Endodermal cell (in vitro differentiated cells): ENCODE measurements around the gene PARVB. TPM values are rescaled to one million over a fixed set of nuclear protein-coding genes. Genes with fewer than 3 reads are reported as not detected.

Source experiments
- DNase-seq: peaks from one replicate; pipeline ENCODE4 v3.0.0-alpha.2; 2017
- H3K27ac ChIP-seq: 2 replicates; pipeline ENCODE4 v1.5.1; 2013; ENCODE audit warnings: mild to moderate bottlenecking, low read depth, low read length, moderate library complexity
- H3K27me3 ChIP-seq: 2 replicates; pipeline ENCODE4 v1.6.1; 2013; ENCODE audit warnings: mild to moderate bottlenecking, low read length, moderate library complexity; ENCODE audit not compliant: insufficient read depth, control insufficient read depth, poor library complexity, severe bottlenecking
- H3K36me3 ChIP-seq: 2 replicates; pipeline ENCODE4 v1.7.0; 2013; ENCODE audit warnings: mild to moderate bottlenecking, low read length, moderate library complexity; ENCODE audit not compliant: control insufficient read depth, insufficient read depth
- H3K4me1 ChIP-seq: one replicate; pipeline ENCODE4 v1.7.0; 2013; ENCODE audit warnings: low read length; ENCODE audit not compliant: control insufficient read depth, insufficient read depth
- H3K4me3 ChIP-seq: 2 replicates; pipeline ENCODE4 v1.5.1; 2013; ENCODE audit warnings: mild to moderate bottlenecking, low read length, moderate library complexity
- H3K9ac ChIP-seq: 2 replicates; pipeline ENCODE4 v1.6.1; 2013; ENCODE audit warnings: mild to moderate bottlenecking, low read length, moderate library complexity; ENCODE audit not compliant: poor library complexity, severe bottlenecking; ENCODE audit errors: extremely low read depth
- H3K9me3 ChIP-seq: 2 replicates; pipeline ENCODE4 v1.6.1; 2013; ENCODE audit warnings: mild to moderate bottlenecking, low read length, moderate library complexity; ENCODE audit not compliant: control insufficient read depth
- H3K27ac Mint-ChIP-seq: 2 replicates; pipeline ENCODE4 v1.8.0; 2020; ENCODE audit warnings: mixed read lengths
- H3K27me3 Mint-ChIP-seq: 2 replicates; pipeline ENCODE4 v1.8.0; 2021; ENCODE audit warnings: mild to moderate bottlenecking, mixed read lengths; ENCODE audit not compliant: insufficient read depth
- H3K36me3 Mint-ChIP-seq: 2 replicates; pipeline ENCODE4 v1.8.0; 2020; ENCODE audit warnings: low read depth, mixed read lengths
- H3K4me1 Mint-ChIP-seq: 2 replicates; pipeline ENCODE4 v1.8.0; 2020; ENCODE audit warnings: mixed read lengths
- H3K4me3 Mint-ChIP-seq: 2 replicates; pipeline ENCODE4 v1.8.0; 2020; ENCODE audit warnings: mild to moderate bottlenecking, moderate library complexity, mixed read lengths
- H3K9me3 Mint-ChIP-seq: 2 replicates; pipeline ENCODE4 v1.8.0; 2020; ENCODE audit warnings: mild to moderate bottlenecking, mixed read lengths
- CTCF ChIP-seq: fragments of 200-600 bp; sonication (generic); conservative IDR thresholded peaks from 2 replicates; pipeline ENCODE4 v1.5.0; 2021; ENCODE audit warnings: antibody characterized with exemption, mild to moderate bottlenecking
- WGBS, 2 experiments: methylation state at CpG; one replicate each; pipeline versions ENCODE4 v1.1.5 to v1.1.7; 2013; ENCODE audit warnings: missing lambda C conversion rate in 2 of 2, mixed read lengths in 1 of 2; ENCODE audit not compliant: insufficient coverage in 1 of 2, insufficient read length in 1 of 2; 5-methylcytosine and 5-hydroxymethylcytosine counted together
- total RNA-seq, 2 donors: library from RNA; stranded (reverse); fragmentation: NEBNext Ultra II Directional in 1 of 2; extraction: Animal tissue kit (Norgen Biotek cat#: 25700) in 1 of 2; gene quantifications; 2 replicates in 1 of 2; 3 replicates in 1 of 2; pipeline ENCODE4 v1.2.1, GENCODE V29; 2021

Gene PARVB
- total RNA-seq, 2 donors from 2014 or later, result 29.6 to 32.3 TPM

GRCh38 chr22:44018594-44018993, 5.5 kb upstream of the PARVB start:
- Histone ChIP-seq H3K27me3 (no peaks in the 10 kb centered on the region), H3K9ac (no peak overlapping the region), H3K36me3 (no peaks in the 10 kb centered on the region), H3K27ac (no peak overlapping the region), H3K4me1 (no peaks in the 10 kb centered on the region), H3K9me3 (no peaks in the 10 kb centered on the region), H3K4me3 (no peak overlapping the region)
- DNase-seq, result no peak
- no peak overlapping the region for H3K27ac Mint-ChIP-seq
- no peak for TF ChIP-seq CTCF
- H3K9me3 Mint-ChIP-seq, result no peaks in the 10 kb centered on the region
- no peak overlapping the region for H3K4me3 Mint-ChIP-seq
- no peaks in the 10 kb centered on the region for H3K27me3 Mint-ChIP-seq
- peaks cover 4% of the 10 kb centered on the region for H3K4me1 Mint-ChIP-seq
- H3K36me3 Mint-ChIP-seq, result no peaks in the 10 kb centered on the region
- 82 to 93% methylated on average over 4 to 8 of the region's 9 CpGs for WGBS, 2 experiments

- H3K9ac ChIP-seq, result no peak overlapping the region
- no peak overlapping the region for H3K27ac ChIP-seq
- H3K4me1 ChIP-seq, result no peaks in the 10 kb centered on the region
- TF ChIP-seq CTCF, result no peak
- H3K27me3 ChIP-seq, result no peaks in the 10 kb centered on the region
- Mint-ChIP-seq H3K4me1 (peaks cover 7% of the 10 kb centered on the region), H3K9me3 (no peaks in the 10 kb centered on the region), H3K4me3 (no peak overlapping the region), H3K27ac (no peak overlapping the region), H3K36me3 (no peaks in the 10 kb centered on the region), H3K27me3 (no peaks in the 10 kb centered on the region)
- H3K36me3 ChIP-seq, result no peaks in the 10 kb centered on the region
- no peak overlapping the region for H3K4me3 ChIP-seq
- no peak for DNase-seq
- 87 to 94% methylated on average over 8 to 9 of the region's 10 CpGs for WGBS, 2 experiments
- no peaks in the 10 kb centered on the region for H3K9me3 ChIP-seq
Observed at GRCh38 chr22:44019416-44019815, 4.7 kb upstream of the PARVB start.

- H3K36me3 Mint-ChIP-seq, result no peaks in the 10 kb centered on the region
- H3K27me3 Mint-ChIP-seq, result peaks cover under 1% of the 10 kb centered on the region
- peaks cover 7% of the 10 kb centered on the region for H3K4me1 Mint-ChIP-seq
- DNase-seq, result no peak
- Histone ChIP-seq H3K9ac (no peak overlapping the region), H3K4me1 (no peaks in the 10 kb centered on the region), H3K27ac (no peak overlapping the region), H3K36me3 (no peaks in the 10 kb centered on the region), H3K4me3 (no peak overlapping the region), H3K9me3 (no peaks in the 10 kb centered on the region), H3K27me3 (no peaks in the 10 kb centered on the region)
- no peak overlapping the region for H3K4me3 Mint-ChIP-seq
- no peak for TF ChIP-seq CTCF
- H3K27ac Mint-ChIP-seq, result no peak overlapping the region
- no peaks in the 10 kb centered on the region for H3K9me3 Mint-ChIP-seq
- WGBS, 2 experiments, result 95% methylated on average over 5 of the region's 5 CpGs; no CpG with 5 or more reads in 1 of the 2 experiments
Observed at GRCh38 chr22:44019846-44020245, 4.3 kb upstream of the PARVB start.
